Measurements from ENCODE around the gene DPAGT1.
A peak's percentile ranks its signal among the peaks of the same experiment; 100 is the strongest.
"Not testable (repeated sequence)": the region's sequence is repeated elsewhere in the genome, so short reads cannot be mapped to it uniquely, and the experiment has no call there.

Gene DPAGT1

DNA sequence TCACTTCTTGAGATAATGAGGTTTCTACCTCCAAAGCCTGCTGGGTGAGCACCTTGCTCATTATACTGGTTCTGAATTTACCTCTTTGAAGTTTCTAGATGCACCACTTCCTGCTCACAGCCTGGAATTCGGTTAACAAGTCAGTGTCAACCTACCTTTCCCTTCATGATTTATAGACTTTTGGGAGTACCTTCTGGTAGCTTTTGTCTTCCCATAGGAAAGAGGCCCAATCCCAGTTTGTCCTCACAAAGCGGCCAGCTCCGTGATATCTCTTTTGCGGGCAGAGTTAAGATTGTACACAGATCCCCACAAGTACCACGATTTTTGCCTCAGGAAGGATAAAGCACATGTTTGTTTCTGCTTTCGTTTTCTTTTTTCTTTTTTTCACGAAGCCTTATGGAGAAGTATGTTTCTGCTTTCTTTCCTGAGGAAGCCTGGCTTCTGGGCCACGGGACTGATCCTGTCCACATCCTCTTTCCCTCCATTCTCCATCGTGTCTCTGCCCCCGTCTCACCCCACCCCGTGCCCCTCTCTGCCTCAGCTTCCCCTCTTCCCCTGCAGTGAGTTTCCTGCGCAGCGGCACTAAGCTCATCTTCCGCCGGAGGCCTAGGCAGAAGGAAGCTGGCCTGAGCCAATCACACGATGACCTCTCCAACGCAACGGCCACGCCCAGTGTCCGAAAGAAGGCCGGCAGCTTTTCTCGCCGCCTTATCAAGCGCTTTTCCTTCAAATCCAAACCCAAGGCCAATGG is 14.0 kb upstream of the DPAGT1 start:
- peak in 1 of 2 donors; percentile 28 for DNase-seq

DNA sequence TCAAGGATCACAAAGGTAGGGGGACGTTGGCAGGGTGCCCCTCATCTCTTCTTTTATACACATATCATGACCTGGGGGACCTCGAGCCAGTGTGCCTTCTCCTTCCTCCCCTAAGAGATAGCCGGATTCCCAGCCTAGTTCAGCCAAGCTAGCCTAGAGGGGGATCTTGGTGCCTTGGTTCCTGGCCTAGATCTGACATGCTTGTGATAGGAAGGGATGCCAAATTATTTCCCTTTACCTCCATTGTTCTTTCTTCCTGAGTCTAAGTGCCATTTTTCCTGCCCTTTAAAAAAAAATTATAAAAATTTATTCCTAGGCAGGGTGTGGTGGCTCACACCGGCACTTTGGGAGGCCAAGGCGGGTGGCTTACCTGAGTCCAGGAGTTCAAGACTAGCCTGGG is 12.7 kb upstream of the DPAGT1 start:
- DNase-seq: no peak

DNA sequence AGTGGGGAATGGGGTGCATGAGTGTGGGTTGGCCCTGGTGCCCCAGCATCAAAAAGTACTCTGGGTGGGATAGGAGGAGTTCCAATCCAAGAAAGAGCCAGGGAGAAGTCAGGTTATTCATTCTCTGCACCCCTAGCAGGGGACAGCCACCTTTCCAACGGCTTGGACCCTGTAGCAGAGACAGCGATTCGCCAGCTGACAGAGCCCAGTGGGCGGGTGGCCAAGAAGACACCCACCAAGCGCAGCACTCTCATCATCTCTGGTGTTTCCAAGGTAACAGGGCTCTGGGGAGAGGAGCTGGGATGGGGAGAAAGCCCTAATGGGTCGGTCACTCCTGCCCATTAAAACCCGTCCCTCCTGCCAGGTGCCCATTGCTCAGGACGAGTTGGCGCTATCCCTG is 12.1 kb upstream of the DPAGT1 start:
- DNase-seq: no peak

DNA sequence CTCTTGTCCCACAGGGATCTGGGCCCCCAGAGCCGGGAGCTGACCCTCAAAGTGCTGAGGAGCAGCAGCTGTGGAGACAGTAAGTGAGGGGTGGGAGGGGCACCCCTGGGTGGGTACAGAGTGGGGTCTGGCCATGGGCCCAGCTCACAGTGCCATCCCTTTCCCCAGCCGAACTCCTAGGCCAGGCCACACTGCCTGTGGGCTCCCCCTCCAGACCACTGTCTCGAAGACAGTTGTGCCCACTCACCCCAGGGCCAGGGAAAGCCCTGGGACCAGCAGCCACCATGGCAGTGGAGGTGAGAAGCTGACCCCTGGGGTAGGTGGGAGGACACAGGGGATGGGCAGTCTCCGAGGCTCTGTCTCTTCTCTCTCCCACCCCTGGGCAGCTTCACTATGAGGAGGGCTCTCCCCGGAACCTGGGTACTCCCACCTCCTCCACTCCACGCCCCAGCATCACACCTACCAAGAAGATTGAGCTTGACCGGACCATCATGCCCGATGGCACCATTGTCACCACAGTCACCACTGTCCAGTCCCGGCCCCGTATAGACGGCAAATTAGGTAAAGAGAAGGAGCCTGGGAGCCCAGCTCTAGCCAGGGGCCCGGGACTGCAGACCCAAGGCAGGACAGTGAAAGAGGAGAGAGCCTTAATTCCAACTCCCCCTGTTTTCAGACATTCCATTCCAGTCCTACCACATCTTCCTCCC is 10.8 kb upstream of the DPAGT1 start:
- no peak for DNase-seq

DNA sequence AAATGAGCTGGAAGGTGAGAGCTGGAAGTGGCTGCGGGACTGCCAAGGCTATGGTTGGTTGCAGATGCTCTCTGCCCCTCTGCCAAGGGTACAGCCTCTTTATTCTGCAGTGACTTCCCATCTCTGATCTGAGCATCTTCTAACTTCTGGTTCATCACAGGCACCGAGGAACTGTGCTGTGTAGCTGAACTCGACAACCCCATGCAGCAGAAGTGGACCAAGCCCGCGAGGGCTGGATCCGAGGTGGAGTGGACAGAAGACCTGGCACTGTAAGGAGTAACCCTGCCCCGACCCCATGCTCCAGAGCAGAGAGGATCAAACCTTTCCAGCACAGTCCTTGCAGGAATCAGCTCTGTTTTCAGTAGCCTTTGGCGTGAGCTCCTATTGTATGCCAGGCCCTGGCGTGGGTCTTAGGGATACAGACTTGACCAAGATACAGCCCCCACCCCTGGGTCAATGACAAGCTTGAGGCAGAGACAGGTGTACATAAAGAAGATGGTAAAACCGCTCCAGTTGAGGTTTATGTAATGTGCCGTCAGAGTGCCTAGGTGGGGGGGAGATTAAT is 9.8 kb upstream of the DPAGT1 start:
- no peak for DNase-seq

DNA sequence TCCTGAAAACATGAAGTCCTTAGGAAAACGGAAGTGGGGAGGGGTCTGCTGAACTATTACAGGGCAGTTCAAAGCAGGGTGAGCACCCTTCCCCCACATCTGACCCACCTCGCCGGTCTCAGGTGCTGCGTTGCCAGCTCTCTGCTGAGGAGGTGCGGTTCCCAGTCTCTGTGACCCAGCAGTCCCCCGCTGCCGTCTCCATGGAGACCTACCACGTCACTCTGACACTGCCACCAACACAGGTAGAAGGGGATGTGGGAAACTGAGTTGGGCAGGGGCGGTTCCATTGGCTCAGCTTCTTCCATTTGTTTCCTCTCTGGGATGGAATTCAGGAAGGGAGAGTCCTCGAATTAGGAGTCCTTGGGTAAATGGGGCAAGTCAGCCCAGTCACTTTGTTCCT is 8.8 kb upstream of the DPAGT1 start:
- no peak for DNase-seq

DNA sequence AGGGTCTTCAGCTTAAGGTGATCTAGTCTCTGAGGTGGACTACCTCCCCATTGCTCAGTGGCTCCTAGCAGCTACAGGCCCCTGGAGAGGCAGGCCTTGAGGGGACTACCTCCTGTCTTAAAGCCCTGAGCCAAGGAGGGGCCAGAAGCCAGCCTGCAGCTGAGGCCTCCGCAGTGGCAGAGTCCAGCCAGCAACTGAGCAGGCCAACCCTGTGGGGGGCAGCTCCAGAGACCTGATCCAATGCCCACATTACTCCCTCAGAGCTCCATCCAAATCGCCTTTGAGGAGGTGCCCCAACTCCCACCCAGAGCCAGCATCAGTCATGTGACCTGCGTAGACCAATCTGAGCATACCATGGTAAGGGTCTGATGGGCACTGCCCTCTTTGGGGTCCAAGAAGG is 8.2 kb upstream of the DPAGT1 start:
- no peak for DNase-seq

DNA sequence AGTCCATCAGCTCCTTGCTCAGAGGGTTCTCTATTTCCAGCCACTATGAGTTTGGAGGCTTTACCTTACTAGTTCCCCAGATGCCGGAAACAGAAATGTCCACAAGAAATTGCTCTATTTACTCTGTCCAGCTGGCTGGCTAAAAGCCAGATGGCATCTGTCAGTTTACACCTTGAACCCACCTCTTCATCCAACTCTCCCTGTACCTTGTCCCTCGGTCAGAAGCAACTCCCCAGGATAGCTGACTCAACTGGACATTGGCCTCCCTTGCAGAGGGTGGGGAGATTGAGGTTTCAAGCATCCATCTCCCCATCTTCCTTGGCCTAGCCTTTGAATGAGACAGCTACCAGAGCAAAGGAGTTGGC is 7.2 kb upstream of the DPAGT1 start:
- no peak for DNase-seq

DNA sequence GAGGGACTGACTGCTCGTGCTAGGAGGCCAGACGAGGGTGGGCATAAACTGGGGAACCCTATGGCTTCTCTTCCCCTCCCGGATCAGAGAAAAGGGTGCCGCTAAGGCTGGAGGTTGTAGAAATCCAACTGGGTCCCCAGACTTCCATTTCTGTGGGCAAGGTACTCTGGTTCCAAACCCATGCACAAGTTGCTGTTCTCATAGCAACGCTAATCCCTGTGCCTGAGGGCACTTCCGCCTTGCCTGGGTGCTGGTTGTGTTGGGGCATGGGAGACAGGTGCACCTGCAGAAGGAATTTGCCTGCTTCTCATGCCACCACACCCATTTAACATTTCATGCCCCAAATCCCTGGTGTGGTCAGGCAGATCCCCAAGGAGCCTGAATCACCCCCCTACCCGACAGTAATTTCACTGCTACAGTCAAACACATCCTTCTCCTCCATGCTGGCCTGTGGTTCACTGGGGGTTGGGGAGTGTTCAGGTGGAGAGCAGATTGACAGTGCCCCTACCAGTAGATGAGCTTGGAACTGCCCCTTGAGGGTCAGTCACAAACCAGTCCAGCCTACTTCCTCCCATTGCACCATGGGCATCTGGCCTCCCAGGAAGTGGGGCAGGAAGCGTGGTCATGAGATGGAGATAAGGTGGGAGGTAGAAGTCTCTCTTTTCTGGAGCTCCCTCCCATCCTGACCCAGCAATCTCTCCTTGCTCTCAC is 6.6 kb upstream of the DPAGT1 start:
- DNase-seq: peak; percentile 37 to 50

DNA sequence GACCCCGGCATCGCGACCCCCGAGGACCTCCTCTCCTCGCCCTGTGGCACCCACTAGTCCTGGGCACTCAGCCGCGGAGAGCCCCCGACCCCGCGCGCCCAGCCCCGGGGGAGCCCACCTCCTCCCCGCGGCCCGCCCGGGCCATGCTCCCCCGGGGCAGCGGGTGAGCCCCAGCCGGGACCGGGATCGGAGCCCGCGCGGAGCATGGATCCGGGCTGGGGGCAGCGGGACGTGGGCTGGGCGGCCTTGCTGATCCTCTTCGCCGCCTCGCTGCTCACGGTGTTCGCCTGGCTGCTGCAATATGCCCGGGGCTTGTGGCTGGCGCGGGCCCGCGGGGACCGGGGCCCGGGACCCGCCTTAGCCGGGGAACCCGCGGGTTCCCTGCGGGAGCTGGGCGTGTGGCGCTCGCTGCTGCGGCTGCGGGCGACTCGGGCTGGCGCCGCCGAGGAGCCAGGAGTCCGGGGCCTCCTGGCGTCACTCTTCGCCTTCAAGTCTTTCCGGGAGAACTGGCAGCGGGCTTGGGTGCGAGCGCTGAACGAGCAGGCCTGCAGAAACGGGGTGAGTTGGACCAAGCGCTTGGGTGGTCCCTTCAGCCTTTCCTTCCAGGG is 6.0 kb upstream of the DPAGT1 start:
- peak in 1 of 2 donors; percentile 25 for DNase-seq

DNA sequence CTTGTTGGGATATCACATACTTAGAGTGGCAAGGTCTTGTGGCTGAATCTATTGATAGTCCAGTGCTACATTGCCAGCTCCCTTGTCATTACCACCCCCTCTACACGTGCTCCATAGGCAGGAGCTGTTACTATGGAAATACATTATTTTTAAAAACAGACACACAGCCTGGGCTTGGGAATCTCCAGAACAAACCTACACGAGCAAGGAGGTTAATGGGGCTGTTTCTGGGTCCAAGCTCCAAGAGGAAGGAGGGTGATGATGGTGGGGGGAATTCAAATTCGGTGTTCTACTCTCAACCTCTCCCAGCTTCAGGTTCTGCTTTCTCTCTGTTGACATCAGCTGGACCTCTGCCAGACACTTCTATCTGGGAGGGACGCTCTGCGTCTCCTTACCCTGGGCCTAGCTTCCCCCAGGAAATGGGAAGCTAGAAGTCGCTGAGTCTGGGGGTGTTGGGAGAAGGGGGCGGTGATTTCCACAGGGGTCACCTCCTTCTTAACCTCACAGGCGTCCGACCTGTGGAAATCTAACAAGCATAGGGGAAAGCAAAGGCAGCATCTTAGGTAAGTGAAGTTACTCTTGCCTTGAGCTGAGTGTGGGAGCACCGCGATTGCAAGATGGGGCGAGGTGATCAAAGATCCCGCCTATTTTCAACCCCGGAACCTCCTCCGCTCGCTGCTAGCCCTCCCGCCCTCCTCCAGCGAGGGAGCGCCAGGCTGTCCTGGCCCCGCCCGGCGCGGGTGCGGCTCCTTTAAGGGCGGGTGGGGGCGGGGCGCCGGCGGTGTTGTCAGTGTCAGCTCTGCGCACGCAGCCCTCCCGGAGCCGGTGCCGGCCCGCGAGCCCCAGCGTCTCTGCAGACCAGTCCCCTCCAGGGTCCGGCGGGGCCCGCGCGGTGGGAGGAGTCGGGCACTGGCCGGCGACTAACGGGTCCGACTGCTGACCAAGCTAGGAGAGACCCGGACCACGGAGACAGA is 5.2 kb upstream of the DPAGT1 start, which contains the start of gene C2CD2L:
Gene C2CD2L, plus strand, starts transcription at position 781 of the 974 bp plus-strand sequence. CDS start 398 bp downstream, outside the sequence.
- peak; percentile 88 to 91 for DNase-seq

DNA sequence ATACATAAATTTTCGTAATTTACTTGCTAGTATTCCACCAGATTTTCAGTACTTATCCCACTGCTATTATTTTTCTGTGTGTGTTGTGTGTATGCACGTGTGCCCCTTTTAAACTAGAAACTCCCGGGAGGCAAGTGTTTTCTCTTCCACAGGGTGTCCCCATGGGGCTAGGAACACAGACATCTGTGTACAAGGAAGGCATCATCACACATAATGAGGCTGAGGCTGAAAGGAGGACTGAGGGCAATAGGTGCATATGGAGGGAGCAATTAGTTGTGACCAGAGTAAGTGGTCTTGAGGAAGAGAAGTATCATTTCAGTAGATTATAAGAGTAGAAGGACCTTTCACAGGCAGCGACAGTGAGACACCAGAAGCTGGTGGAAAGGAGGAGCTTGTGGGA is 2.1 kb upstream of the DPAGT1 start:
- DNase-seq: no peak

DNA sequence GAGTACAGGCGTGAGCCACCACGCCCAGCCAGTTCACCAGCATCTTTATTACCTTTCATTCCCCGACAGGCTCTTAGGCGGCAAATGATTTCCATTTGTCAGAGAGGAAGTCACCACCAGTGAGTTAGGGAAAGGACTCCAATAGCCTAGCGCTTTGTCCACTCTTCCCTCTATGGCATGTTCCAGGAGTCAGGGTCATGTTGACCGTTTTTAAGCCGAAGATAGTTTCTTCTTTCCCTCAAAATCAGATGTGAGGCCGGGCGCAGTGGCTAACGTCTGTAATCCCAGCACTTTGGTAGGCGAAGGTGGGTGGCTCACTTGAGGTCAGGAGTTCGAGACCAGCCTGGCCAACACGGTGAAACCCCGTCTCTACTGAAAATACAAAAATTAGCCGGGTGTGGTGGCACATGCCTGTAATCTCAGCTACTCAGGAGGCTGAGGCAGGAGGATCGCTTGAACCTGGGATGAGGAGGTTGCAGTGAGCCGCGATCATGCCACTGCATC is 1.6 kb upstream of the DPAGT1 start:
- not testable (repeated sequence) for DNase-seq

DNA sequence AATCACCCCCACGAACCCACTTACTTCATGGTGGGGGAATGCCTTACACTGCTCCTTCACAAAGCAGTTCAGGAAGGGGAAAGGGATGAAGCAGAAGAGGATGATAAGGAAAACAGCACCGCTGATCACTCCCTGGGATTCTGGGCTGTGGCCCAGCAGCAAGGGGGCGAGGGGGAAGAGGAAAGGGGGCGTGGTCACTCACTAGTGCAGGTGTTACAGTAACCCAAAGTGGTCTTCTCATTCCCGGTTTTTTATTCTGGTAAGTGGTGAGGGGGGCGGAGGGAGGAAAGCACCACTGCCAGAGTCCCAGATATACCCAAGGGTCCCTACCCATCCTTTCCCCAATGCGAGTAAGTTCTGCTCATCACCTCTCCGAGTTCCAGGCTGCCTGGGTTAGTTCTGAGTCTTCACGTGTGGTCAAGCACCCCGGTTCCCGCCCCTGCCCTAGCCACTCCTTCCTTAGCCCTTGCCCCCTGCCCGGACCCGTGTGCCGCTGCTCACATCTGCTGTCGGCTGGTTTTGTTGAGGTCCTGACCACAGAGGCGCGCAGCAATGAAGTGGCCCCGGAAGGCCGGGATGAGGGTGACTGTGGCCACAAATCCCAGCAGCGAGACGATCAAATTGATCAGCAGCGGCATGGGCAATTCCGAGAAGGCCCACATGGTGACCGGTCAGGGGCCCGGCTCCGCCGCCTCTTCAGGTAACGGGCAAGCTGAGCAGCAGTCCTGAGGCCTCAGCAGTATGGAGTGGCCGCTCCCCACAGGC is 477 bp downstream of the DPAGT1 start:
- peak in 1 of 2 donors; percentile 43 for DNase-seq

DNA sequence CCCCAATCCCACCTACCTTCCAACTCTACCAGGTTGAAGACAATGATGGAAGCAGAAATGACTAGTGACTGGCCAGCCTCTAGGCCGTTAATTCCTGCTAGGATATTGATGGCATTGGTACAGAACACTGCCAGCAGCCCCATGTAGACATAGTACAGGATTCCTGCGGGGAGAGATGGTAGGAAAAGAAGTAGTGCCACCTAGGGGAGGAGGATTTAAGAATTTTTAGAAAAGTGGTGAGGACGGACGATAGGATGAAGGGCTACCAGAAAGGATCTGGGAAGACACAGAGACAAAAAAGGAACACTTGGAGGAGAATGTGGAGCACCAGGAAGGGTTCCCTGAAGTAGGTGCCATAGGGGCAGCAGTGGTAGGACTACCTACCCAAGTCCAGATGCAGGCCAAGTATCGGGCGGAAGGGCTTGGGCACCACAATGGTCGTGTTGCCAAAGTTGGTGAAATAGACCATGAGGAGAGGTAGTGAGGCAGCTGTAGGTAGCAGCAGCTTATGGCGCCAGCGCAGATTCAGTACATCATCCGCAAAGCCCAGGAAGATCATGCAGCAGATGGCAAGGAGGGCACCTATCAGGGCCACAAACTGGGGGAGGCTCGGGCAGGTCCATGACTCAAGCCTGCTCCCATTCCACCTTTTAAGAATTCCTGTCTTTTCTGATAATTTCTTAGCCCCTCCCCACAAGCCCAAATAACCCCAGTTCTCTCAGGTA is 1.2 kb downstream of the DPAGT1 start:
- DNase-seq: no peak

DNA sequence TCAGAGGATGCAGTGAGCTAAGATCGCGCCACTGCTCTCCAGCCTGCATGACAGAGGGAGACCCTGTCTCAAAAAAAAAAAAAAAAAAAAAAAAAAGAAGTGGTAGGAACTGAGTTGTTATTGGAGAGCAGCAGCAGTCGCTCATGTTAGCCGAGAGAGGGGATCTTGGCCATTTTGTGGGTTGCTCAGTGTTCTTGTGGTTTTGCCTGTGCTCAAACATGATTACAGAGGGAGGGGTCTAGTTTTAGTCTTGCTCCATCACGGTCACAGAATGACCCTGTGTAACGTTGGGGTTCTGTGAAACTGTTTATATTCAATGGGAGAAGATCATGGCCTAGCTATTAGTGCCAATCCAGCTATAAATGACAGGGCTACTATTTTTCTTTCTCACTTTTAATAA is 1.9 kb downstream of the DPAGT1 start:
- DNase-seq: no peak

DNA sequence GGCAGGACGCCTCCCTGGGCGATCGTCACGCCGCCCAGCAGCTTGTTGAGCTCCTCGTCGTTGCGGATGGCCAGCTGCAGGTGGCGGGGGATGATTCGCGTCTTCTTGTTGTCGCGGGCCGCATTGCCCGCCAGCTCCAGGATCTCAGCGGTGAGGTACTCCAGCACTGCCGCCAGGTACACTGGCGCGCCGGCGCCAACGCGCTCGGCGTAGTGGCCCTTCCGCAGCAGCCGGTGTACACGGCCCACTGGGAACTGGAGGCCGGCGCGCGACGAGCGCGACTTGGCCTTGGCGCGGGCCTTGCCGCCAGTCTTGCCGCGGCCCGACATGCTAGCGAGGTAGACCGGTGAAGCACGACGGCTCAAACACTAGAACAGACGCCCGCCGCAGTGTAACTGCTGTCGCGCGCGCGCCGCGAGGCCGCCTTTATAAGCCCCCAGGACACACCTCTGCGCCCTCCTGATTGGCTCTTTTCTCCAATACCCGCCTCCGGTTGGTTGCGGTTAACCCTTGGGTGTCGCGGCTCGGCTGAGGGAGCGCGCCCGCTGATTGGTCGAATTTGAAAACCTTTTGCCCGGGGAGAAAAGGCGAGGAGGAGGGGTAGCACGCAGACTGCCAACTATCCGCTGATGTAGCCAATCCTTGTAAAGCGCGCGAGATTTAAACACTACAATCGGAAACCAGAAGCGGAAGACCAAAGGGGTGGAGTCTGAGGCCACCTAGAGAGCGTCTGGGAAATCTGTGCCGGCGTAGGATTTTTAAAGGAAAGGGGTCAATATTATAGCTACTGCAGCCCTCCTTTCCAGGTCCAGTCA is 6.4 kb downstream of the DPAGT1 start:
- DNase-seq: peak; percentile 99

DNA sequence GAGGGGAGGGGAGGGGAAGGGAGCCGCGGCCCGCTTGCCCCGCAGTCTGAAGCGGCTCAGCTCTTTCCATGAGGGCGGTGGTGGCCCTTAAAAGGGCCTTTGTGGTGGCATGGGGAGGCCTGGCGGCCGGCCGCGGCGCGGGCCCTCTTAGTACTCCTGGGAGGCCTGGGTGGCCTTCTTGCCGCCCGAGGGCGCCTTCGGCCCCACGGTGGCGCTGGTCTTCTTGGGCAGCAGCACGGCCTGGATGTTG is 6.9 kb downstream of the DPAGT1 start:
- peak in 1 of 2 donors; percentile 61 for DNase-seq
